WTC11 (cell line): Measurements from ENCODE around the gene HBM. TPM values are rescaled to one million over a fixed set of nuclear protein-coding genes. Genes with fewer than 3 reads are reported as not detected.

Source experiments
- ATAC-seq: fragments of 200-7000 bp; cut with Tn5 transposase; 2 replicates; pipeline ENCODE4 v1.10.0; 2021; ENCODE audit warnings: mild to moderate bottlenecking, moderate library complexity
- CTCF ChIA-PET: fragments of 300-600 bp; sonication (Branson Sonifier 250); formaldehyde crosslinking; loops from one replicate; lab custom pipeline; 2021; ENCODE audit warnings: antibody characterized with exemption; lab: Charles Lee
- POLR2A ChIA-PET: fragments of 350-600 bp; sonication (Branson Sonifier 250); formaldehyde crosslinking; loops from one replicate; lab custom pipeline; 2021; ENCODE audit warnings: antibody characterized with exemption; lab: Charles Lee
- DNase-seq: peaks from one replicate; pipeline ENCODE4 v3.0.0; 2021; ENCODE audit warnings: low spot score
- H3K27ac Mint-ChIP-seq: 2 replicates; pipeline ENCODE4 v1.8.0; 2021; ENCODE audit warnings: mixed read lengths
- H3K27me3 Mint-ChIP-seq: 2 replicates; pipeline ENCODE4 v1.8.0; 2021; ENCODE audit warnings: low read depth, mild to moderate bottlenecking, moderate library complexity, mixed read lengths
- H3K36me3 Mint-ChIP-seq: 2 replicates; pipeline ENCODE4 v1.8.0; 2021; ENCODE audit warnings: mixed read lengths
- H3K4me1 Mint-ChIP-seq: 2 replicates; pipeline ENCODE4 v1.8.0; 2022; ENCODE audit warnings: mixed read lengths
- H3K4me3 Mint-ChIP-seq: 2 replicates; pipeline ENCODE4 v1.8.0; 2021; ENCODE audit warnings: mild to moderate bottlenecking, moderate library complexity, mixed read lengths
- H3K9me3 Mint-ChIP-seq: 2 replicates; pipeline ENCODE4 v1.8.0; 2021; ENCODE audit warnings: mixed read lengths
- AR ChIP-seq: fragments of 250-450 bp; sonication (Bioruptor Pico); IDR thresholded peaks from 2 replicates; pipeline ENCODE4 v1.9.0; 2021; ENCODE audit warnings: mild to moderate bottlenecking
- CREB1 ChIP-seq: sonication (generic); formaldehyde crosslinking; IDR thresholded peaks from 2 replicates; pipeline ENCODE4 v1.8.0; 2023; ENCODE audit warnings: mild to moderate bottlenecking, missing genetic modification reagents
- CTCF ChIP-seq: fragments of 200-600 bp; IDR thresholded peaks from 2 replicates; pipeline ENCODE4 v1.8.0; 2022; ENCODE audit warnings: antibody characterized with exemption
- EMX1 ChIP-seq: fragments of 250-450 bp; sonication (Bioruptor Pico); IDR thresholded peaks from 2 replicates; pipeline ENCODE4 v1.8.0; 2021; ENCODE audit warnings: mild to moderate bottlenecking
- ETV6 ChIP-seq: sonication (generic); formaldehyde crosslinking; IDR thresholded peaks from 2 replicates; pipeline ENCODE4 v1.8.1; 2022; ENCODE audit warnings: mild to moderate bottlenecking, missing genetic modification reagents
- FOXJ3 ChIP-seq: sonication (generic); formaldehyde crosslinking; IDR thresholded peaks from 2 replicates; pipeline ENCODE4 v1.9.0; 2021; ENCODE audit warnings: missing genetic modification reagents, mild to moderate bottlenecking, borderline replicate concordance
- FOXK1 ChIP-seq: sonication (generic); formaldehyde crosslinking; IDR thresholded peaks from 2 replicates; pipeline ENCODE4 v1.8.0; 2022; ENCODE audit warnings: mild to moderate bottlenecking, moderate library complexity, missing genetic modification reagents
- MLX ChIP-seq: sonication (generic); formaldehyde crosslinking; IDR thresholded peaks from 2 replicates; pipeline ENCODE4 v1.8.1; 2023; ENCODE audit warnings: mild to moderate bottlenecking, missing genetic modification reagents, moderate library complexity
- MYBL2 ChIP-seq: sonication (generic); formaldehyde crosslinking; IDR thresholded peaks from 2 replicates; pipeline ENCODE4 v1.8.1; 2023; ENCODE audit warnings: mild to moderate bottlenecking, moderate library complexity, missing genetic modification reagents
- NFYB ChIP-seq: sonication (generic); formaldehyde crosslinking; conservative IDR thresholded peaks from 2 replicates; pipeline ENCODE4 v1.8.0; 2022; ENCODE audit warnings: low read depth, missing genetic modification reagents
- PRDM15 ChIP-seq: sonication (generic); formaldehyde crosslinking; IDR thresholded peaks from 2 replicates; pipeline ENCODE4 v1.8.0; 2022; ENCODE audit warnings: missing genetic modification reagents
- RORB ChIP-seq: fragments of 250-450 bp; sonication (Bioruptor Pico); IDR thresholded peaks from 2 replicates; pipeline ENCODE4 v1.9.0; 2021; ENCODE audit warnings: mild to moderate bottlenecking
- SMAD3 ChIP-seq: sonication (generic); formaldehyde crosslinking; IDR thresholded peaks from 2 replicates; pipeline ENCODE4 v1.8.0; 2022; ENCODE audit warnings: missing genetic modification reagents, mild to moderate bottlenecking, borderline replicate concordance
- SMAD4 ChIP-seq: sonication (generic); formaldehyde crosslinking; IDR thresholded peaks from 2 replicates; pipeline ENCODE4 v1.8.0; 2022; ENCODE audit warnings: mild to moderate bottlenecking, missing genetic modification reagents
- TCF7 ChIP-seq: sonication (generic); formaldehyde crosslinking; IDR thresholded peaks from 2 replicates; pipeline ENCODE4 v1.8.0; 2022; ENCODE audit warnings: mild to moderate bottlenecking, low read depth, missing genetic modification reagents, moderate library complexity
- TEAD1 ChIP-seq: sonication (generic); formaldehyde crosslinking; IDR thresholded peaks from 2 replicates; pipeline ENCODE4 v1.8.0; 2022; ENCODE audit warnings: mild to moderate bottlenecking, missing genetic modification reagents
- TEAD4 ChIP-seq: sonication (generic); formaldehyde crosslinking; IDR thresholded peaks from 2 replicates; pipeline ENCODE4 v1.8.0; 2022; ENCODE audit warnings: mild to moderate bottlenecking, missing genetic modification reagents
- TP53 ChIP-seq: sonication (generic); formaldehyde crosslinking; IDR thresholded peaks from 2 replicates; pipeline ENCODE4 v1.8.1; 2023; ENCODE audit warnings: mild to moderate bottlenecking, missing genetic modification reagents
- ZBTB21 ChIP-seq: sonication (generic); formaldehyde crosslinking; IDR thresholded peaks from 2 replicates; pipeline ENCODE4 v1.8.1; 2023; ENCODE audit warnings: mild to moderate bottlenecking, missing genetic modification reagents, borderline replicate concordance
- ZNF121 ChIP-seq: sonication (generic); formaldehyde crosslinking; IDR thresholded peaks from 2 replicates; pipeline ENCODE4 v1.8.0; 2023; ENCODE audit warnings: missing genetic modification reagents
- ZNF219 ChIP-seq: sonication (generic); formaldehyde crosslinking; IDR thresholded peaks from 2 replicates; pipeline ENCODE4 v1.8.0; 2023; ENCODE audit warnings: missing genetic modification reagents, mild to moderate bottlenecking, borderline replicate concordance
- ZNF232 ChIP-seq: sonication (generic); formaldehyde crosslinking; IDR thresholded peaks from 2 replicates; pipeline ENCODE4 v1.8.0; 2022; ENCODE audit warnings: mild to moderate bottlenecking, missing genetic modification reagents
- ZNF317 ChIP-seq: sonication (generic); formaldehyde crosslinking; IDR thresholded peaks from 2 replicates; pipeline ENCODE4 v1.8.1; 2023; ENCODE audit warnings: low read depth, mild to moderate bottlenecking, moderate library complexity, missing genetic modification reagents, borderline replicate concordance
- ZNF396 ChIP-seq: fragments of 250-450 bp; sonication (Bioruptor Pico); IDR thresholded peaks from 2 replicates; pipeline ENCODE4 v1.8.0; 2021; ENCODE audit warnings: mild to moderate bottlenecking, moderate library complexity, borderline replicate concordance
- ZNF416 ChIP-seq: fragments of 250-450 bp; sonication (Bioruptor Pico); IDR thresholded peaks from 2 replicates; pipeline ENCODE4 v1.9.0; 2021; ENCODE audit warnings: mild to moderate bottlenecking, inconsistent platforms
- ZNF423 ChIP-seq: fragments of 250-450 bp; sonication (Bioruptor Pico); IDR thresholded peaks from 2 replicates; pipeline ENCODE4 v2.1.2; 2022; ENCODE audit warnings: mild to moderate bottlenecking, moderate library complexity
- total RNA-seq: library from RNA; stranded (reverse); gene quantifications from 3 replicates; pipeline ENCODE4 v1.2.3, GENCODE V29; 2021
- TF ChIP-seq, protein P1 (sequence below): sonication (generic); formaldehyde crosslinking; conservative IDR thresholded peaks from 2 replicates; pipeline ENCODE4 v1.8.1; 2022; ENCODE audit warnings: mild to moderate bottlenecking, missing genetic modification reagents

The HBM gene
- total RNA-seq, 1 experiment from 2014 or later: not detected

DNA sequence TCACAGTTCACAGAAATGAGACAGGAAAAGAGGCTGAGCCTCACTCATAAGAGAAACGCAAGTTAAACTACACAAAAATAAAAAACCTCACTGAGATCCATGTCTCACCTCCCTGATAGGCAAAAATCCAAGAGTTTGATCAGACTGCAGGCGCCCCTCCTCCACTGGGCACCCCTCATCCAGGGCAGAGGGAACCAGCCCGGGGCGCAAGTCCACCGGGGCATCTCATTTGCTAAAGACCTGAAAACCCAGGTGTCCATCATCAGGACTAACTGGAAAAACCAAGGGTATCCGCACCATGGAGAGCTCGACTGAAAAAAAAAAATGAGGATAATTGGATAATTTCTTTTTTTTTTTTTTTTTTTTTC lies 10.8 kb upstream of the HBM start:
- no peaks in the 10 kb centered on the region for H3K36me3 Mint-ChIP-seq
- no peak for DNase-seq
- TF ChIP-seq ZNF317 (CRISPR knock-in tag): no peak
- no peak for TF ChIP-seq MYBL2 (CRISPR knock-in tag)
- TF ChIP-seq ZNF219: no peak
- no peak for TF ChIP-seq SMAD4 (CRISPR knock-in tag)
- TF ChIP-seq RORB: no peak
- TF ChIP-seq PRDM15 (CRISPR knock-in tag): no peak
- TF ChIP-seq TEAD1 (CRISPR knock-in tag): no peak
- no peak for TF ChIP-seq ZNF423 (CRISPR knock-in tag)
- no peak for TF ChIP-seq ZNF121 (CRISPR knock-in tag)
- TF ChIP-seq ZNF232: no peak
- TF ChIP-seq ETV6: no peak
- no peak for TF ChIP-seq AR (CRISPR knock-in tag)
- TF ChIP-seq FOXK1 (CRISPR knock-in tag): no peak
- no peak for TF ChIP-seq TCF7 (CRISPR knock-in tag)
- peaks cover 84% of the 10 kb centered on the region for H3K27me3 Mint-ChIP-seq
- POLR2A ChIA-PET: interaction anchor here (0.6 kb wide), 1 partner anchor 28 kb away, joined by 4 read pairs; no protein-coding TSS in a partner anchor
- CTCF ChIA-PET: interaction anchor here (1.0 to 2.3 kb wide), 2 partner anchors 37 to 48 kb away, joined by 3 to 8 read pairs; no protein-coding TSS in a partner anchor
- H3K9me3 Mint-ChIP-seq: 0 out of 2 replicates have a peak, but pooled peaks cover 3% of the 10 kb centered on the region
- H3K4me1 Mint-ChIP-seq: peaks cover 4% of the 10 kb centered on the region; the same call in 1 of the 2 replicates
- no peak overlapping the region for H3K27ac Mint-ChIP-seq
- H3K4me3 Mint-ChIP-seq: peak overlapping the region; percentile 77
- no peak for ATAC-seq

DNA sequence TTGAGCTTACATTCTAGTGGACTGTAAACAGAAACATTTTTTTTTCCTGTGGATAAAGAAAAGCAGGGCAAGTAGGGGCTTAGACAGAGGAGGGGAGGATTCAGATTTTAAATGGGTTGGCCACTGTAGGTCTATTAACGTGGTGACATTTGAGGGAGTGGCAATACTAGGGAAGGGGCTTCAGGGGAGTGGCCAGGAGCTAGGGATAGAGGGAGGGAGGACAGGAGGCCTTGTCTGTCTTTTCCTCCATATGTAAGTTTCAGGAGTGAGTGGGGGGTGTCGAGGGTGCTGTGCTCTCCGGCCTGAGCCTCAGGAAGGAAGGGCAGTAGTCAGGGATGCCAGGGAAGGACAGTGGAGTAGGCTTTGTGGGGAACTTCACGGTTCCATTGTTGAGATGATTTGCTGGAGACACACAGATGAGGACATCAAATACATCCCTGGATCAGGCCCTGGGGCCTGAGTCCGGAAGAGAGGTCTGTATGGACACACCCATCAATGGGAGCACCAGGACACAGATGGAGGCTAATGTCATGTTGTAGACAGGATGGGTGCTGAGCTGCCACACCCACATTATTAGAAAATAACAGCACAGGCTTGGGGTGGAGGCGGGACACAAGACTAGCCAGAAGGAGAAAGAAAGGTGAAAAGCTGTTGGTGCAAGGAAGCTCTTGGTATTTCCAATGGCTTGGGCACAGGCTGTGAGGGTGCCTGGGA lies 6.5 kb upstream of the HBM start:
- Mint-ChIP-seq H3K9me3 (0 out of 2 replicates have a peak, but pooled peaks cover 3% of the 10 kb centered on the region), H3K4me3 (no peak overlapping the region), H3K36me3 (no peaks in the 10 kb centered on the region), H3K27me3 (peaks cover 74% of the 10 kb centered on the region), H3K27ac (no peak overlapping the region), H3K4me1 (peaks cover 4% of the 10 kb centered on the region; the same call in 1 of the 2 replicates)
- ChIA-PET CTCF (interaction anchor here (0.8 to 1.4 kb wide), 5 partner anchors 41 to 203 kb away, joined by 3 to 6 read pairs (median 4); no protein-coding TSS in a partner anchor), POLR2A (no interaction called here)
- DNase-seq (no peak), ATAC-seq (peak; percentile 21; the same call in 1 of the 2 replicates)
- TF ChIP-seq FOXK1 (CRISPR knock-in tag): no peak
- TF ChIP-seq NFYB (CRISPR knock-in tag): no peak
- TF ChIP-seq MYBL2 (CRISPR knock-in tag): no peak
- TF ChIP-seq CREB1 (CRISPR knock-in tag): no peak
- no peak for TF ChIP-seq ZNF396 (CRISPR knock-in tag)
- no peak for TF ChIP-seq ZNF232
- no peak for TF ChIP-seq ZBTB21 (CRISPR knock-in tag)
- TF ChIP-seq ZNF416 (CRISPR knock-in tag): no peak
- TF ChIP-seq ZNF423 (CRISPR knock-in tag): no peak
- no peak for TF ChIP-seq EMX1 (CRISPR knock-in tag)
- TF ChIP-seq FOXJ3 (CRISPR knock-in tag): no peak
- TF ChIP-seq, protein P1, sequence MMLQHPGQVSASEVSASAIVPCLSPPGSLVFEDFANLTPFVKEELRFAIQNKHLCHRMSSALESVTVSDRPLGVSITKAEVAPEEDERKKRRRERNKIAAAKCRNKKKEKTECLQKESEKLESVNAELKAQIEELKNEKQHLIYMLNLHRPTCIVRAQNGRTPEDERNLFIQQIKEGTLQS (CRISPR knock-in tag): no peak
- TF ChIP-seq MLX: no peak
- TF ChIP-seq SMAD3 (CRISPR knock-in tag): no peak
- no peak for TF ChIP-seq TP53 (CRISPR knock-in tag)
- TF ChIP-seq CTCF: no peak
- TF ChIP-seq TEAD4 (CRISPR knock-in tag): no peak
